Heart left ventricle (tissue), 16 donors: ENCODE measurements around the gene ITPR2. TPM values are rescaled to one million over a fixed set of nuclear protein-coding genes. Genes with fewer than 3 reads are reported as not detected.

Source experiments
- ATAC-seq, 4 donors: fragments of 200-7000 bp; cut with Tn5 transposase; one replicate each; pipeline ENCODE4 v1.9.1; 2020 to 2022; ENCODE audit warnings: moderate library complexity in 4 of 4, mild to moderate bottlenecking in 3 of 4, moderate number of reproducible peaks in 1 of 4
- DNase-seq, 5 donors: peaks; one replicate each; pipeline ENCODE4 v3.0.0-alpha.2; 2020
- H3K27ac ChIP-seq, 12 donors: fragments of 200-600 bp; sonication (generic) in 4 of 12; one replicate each; pipeline versions ENCODE4 v1.5.0 to v1.8.0; 2016 to 2022; ENCODE audit warnings: mild to moderate bottlenecking in 2 of 12
- H3K27me3 ChIP-seq, 9 donors: fragments of 200-600 bp; sonication (generic) in 2 of 9; one replicate each; pipeline versions ENCODE4 v1.5.1 to v1.8.0; 2016 to 2022; ENCODE audit warnings: mild to moderate bottlenecking in 3 of 9
- H3K36me3 ChIP-seq, 9 donors: fragments of 200-600 bp; sonication (generic) in 2 of 9; one replicate each; pipeline versions ENCODE4 v1.5.0 to v1.8.0; 2018 to 2022; ENCODE audit warnings: mild to moderate bottlenecking in 2 of 9
- H3K4me1 ChIP-seq, 12 donors: fragments of 200-600 bp; sonication (generic) in 4 of 12; one replicate each; pipeline versions ENCODE4 v1.5.0 to v1.8.0; 2016 to 2022; ENCODE audit warnings: mild to moderate bottlenecking in 3 of 12
- H3K4me3 ChIP-seq, 12 donors: fragments of 200-600 bp; sonication (generic) in 4 of 12; one replicate each; pipeline versions ENCODE4 v1.5.0 to v1.8.0; 2017 to 2022; ENCODE audit warnings: mild to moderate bottlenecking in 9 of 12, moderate library complexity in 4 of 12
- H3K9me3 ChIP-seq, 12 donors: fragments of 200-600 bp; sonication (generic) in 4 of 12; one replicate each; pipeline versions ENCODE4 v1.5.0 to v1.8.0; 2016 to 2022; ENCODE audit warnings: mild to moderate bottlenecking in 1 of 12
- CTCF ChIP-seq, 12 donors: fragments of 200-600 bp; sonication (generic) in 4 of 12; IDR thresholded peaks; one replicate each; pipeline versions ENCODE4 v1.5.0 to v1.8.0; 2018 to 2022; ENCODE audit warnings: antibody characterized with exemption in 12 of 12, mild to moderate bottlenecking in 5 of 12
- POLR2A ChIP-seq, 2 donors: fragments of 450-650 bp; IDR thresholded peaks; one replicate each; pipeline ENCODE4 v1.6.1; 2017; ENCODE audit warnings: antibody characterized with exemption in 2 of 2, mild to moderate bottlenecking in 2 of 2, moderate library complexity in 2 of 2
- WGBS, 4 donors: extraction: QIAGEN DNeasy Blood & Tissue Kit in 2 of 4; methylation state at CpG; one replicate each; pipeline versions ENCODE4 v1.1.5 to v1.1.7; 2013 to 2018; 5-methylcytosine and 5-hydroxymethylcytosine counted together
- intact Hi-C, 10 donors: fragments of 100-400 bp; cut with DNase I; formaldehyde crosslinking; loops; one replicate each; pipeline versions ENCODE4 v1.11.1 to v1.14.2; 2022
- polyA plus RNA-seq, 2 donors: library from polyadenylated mRNA; stranded (reverse); fragments of 200-250 nt; gene quantifications; one replicate each; pipeline ENCODE4 v1.2.3, GENCODE V29; 2013
- total RNA-seq, 9 donors: library from RNA; depleted of rRNA in 2 of 9; stranded (reverse); fragments of >200 nt in 2 of 9; fragmentation: NEBNext Ultra II Directional in 3 of 9; extraction: Animal tissue kit (Norgen Biotek cat#: 25700) in 3 of 9; gene quantifications; one replicate each; pipeline versions ENCODE4 v1.1.0 to v1.2.4, GENCODE V29; 2016 to 2023
- donor health status: ischemic (EF 13 %, LVEDD 7.1; RV severe dilation, severe dysfunction).
- donor health status: healthy with polysubstance abuse.
- donor health status: DM: no; HTN: yes; CAD: no.
- donor health status: DM: no; HTN: no; CAD: no.
- donor health status: ischemic (EF 25% LVEDD 6.9; RV normal size, moderate dysfunction).
- donor health status: ischemic (EF 25% LVEDD 5.7; RV mildly dilated, moderate dysfunction).
- donor health status: healthy.
- donor health status: DM: yes; HTN: yes; CAD: no.
- donor health status: ischemic (EF 35%, LVEDD 5.7; RV mildly dilated, moderate dysfunction).
- donor health status: nonischemic (EF 11% LVEDD 7.7; RV severe dilation, severe dysfunction).
- donor health status: DM: yes; HTN: yes; CAD: no.
- donor health status: PGD.
- donor health status: ischemic (EF 29% LVEDD 5.4; RV normal size, mild dysfunction).
- donor health status: nonischemic (EF 23%, LVEDD 6.1; RV moderate dilation, normal function).

ITPR2 gene
- total and polyA plus RNA-seq, 11 donors: 3.4 to 45.6 (median 11.8) TPM

- Histone ChIP-seq H3K9me3 (no peaks in the 10 kb centered on the region), H3K36me3 (peaks cover 0 to 62% (median 24%) of the 10 kb centered on the region in 9 donors), H3K27ac (no peak overlapping the region), H3K4me3 (no peak overlapping the region), H3K4me1 (peaks cover 0 to 1% (median 0%) of the 10 kb centered on the region in 12 donors), H3K27me3 (no peaks in the 10 kb centered on the region)
- WGBS, 4 donors: 98 to 100% (median 99%) methylated on average over 1 of the region's 1 CpG
- TF ChIP-seq POLR2A (IDR thresholded peaks at IDR 0.05) (no peak), CTCF (IDR thresholded peaks at IDR 0.05) (no peak)
- no peak for ATAC-seq
- DNase-seq: no peak
- intact Hi-C loops: no loop called here
These were observed 344.6 kb downstream of the ITPR2 start for GRCh38 chr12:26488351-26488750.

GRCh38 chr12:26473291-26473690, 359.7 kb downstream of the ITPR2 start:
- H3K9me3 ChIP-seq: no peaks in the 10 kb centered on the region
- peaks cover 0 to 51% (median 0%) of the 10 kb centered on the region in 12 donors for H3K4me1 ChIP-seq
- intact Hi-C loops: no loop called here
- ATAC-seq (peak in 2 of 4 donors; percentile 20 to 57), DNase-seq (no peak)
- no peak overlapping the region for H3K4me3 ChIP-seq
- peaks cover 0 to 30% (median 12%) of the 10 kb centered on the region in 9 donors for H3K36me3 ChIP-seq
- H3K27ac ChIP-seq: peak overlapping the region in 1 of 12 donors; percentile 53
- H3K27me3 ChIP-seq: no peaks in the 10 kb centered on the region
- TF ChIP-seq POLR2A (IDR thresholded peaks at IDR 0.05): no peak
- no peak for TF ChIP-seq CTCF (IDR thresholded peaks at IDR 0.05)
- 51 to 70% (median 57%) methylated on average over 1 of the region's 1 CpG for WGBS, 4 donors

- no peak overlapping the region for H3K4me3 ChIP-seq
- H3K27ac ChIP-seq: peak overlapping the region in 1 of 12 donors; percentile 80
- H3K27me3 ChIP-seq: no peaks in the 10 kb centered on the region
- DNase-seq (no peak), ATAC-seq (peak in 2 of 4 donors; percentile 59 to 65)
- TF ChIP-seq CTCF (IDR thresholded peaks at IDR 0.05) (peak in 2 of 12 donors; percentile 16 to 29), POLR2A (IDR thresholded peaks at IDR 0.05) (no peak)
- H3K4me1 ChIP-seq: peaks cover 0 to 51% (median 0%) of the 10 kb centered on the region in 12 donors
- no peaks in the 10 kb centered on the region for H3K9me3 ChIP-seq
- intact Hi-C loops: no loop called here
- H3K36me3 ChIP-seq: peaks cover 0 to 20% (median 11%) of the 10 kb centered on the region in 9 donors
These were observed 361.4 kb downstream of the ITPR2 start for GRCh38 chr12:26471560-26471959.

- Histone ChIP-seq H3K9me3 (no peaks in the 10 kb centered on the region), H3K4me1 (peaks cover 0 to 51% (median 0%) of the 10 kb centered on the region in 12 donors), H3K4me3 (no peak overlapping the region), H3K36me3 (peaks cover 0 to 6% (median 0%) of the 10 kb centered on the region in 9 donors), H3K27me3 (no peaks in the 10 kb centered on the region), H3K27ac (no peak overlapping the region)
- TF ChIP-seq CTCF (IDR thresholded peaks at IDR 0.05): no peak
- no peak for TF ChIP-seq POLR2A (IDR thresholded peaks at IDR 0.05)
- WGBS, 4 donors: 94 to 96% (median 95%) methylated on average over 6 of the region's 6 CpGs
- intact Hi-C loops: no loop called here
- DNase-seq: no peak
- ATAC-seq: no peak
These were observed 363.4 kb downstream of the ITPR2 start for GRCh38 chr12:26469421-26470180.
